NCI-H2081 (cell line): ENCODE results near the gene LRRC4C.
"Not testable (repeated sequence)": the region's sequence is repeated elsewhere in the genome, so short reads cannot be mapped to it uniquely, and the experiment has no call there.

Experiments used
- DNase-seq, 2 experiments: peaks; one replicate each; lab custom pipeline; 2025; lab: John Stamatoyannopoulos, UW

LRRC4C gene

DNA sequence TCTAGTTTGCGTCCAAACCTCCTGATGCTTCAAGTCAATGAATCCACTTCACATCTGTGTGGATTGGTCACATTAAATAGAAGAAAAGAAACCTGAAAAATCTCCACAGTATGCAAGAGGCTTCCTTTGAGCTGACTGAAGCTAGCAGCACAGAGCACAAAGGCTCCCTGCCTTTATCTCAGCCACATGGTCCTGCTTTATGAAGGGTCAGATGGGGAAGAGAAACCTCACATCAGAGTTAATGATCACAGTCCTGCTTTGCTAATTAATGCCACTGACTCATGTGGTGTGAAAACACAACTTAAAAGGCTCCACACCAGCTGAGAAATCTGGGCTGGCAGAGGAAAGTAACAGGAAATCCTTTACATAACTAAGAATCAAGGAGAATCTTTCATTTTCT is 1291.0 kb downstream of the LRRC4C start:
- no peak for DNase-seq

DNA sequence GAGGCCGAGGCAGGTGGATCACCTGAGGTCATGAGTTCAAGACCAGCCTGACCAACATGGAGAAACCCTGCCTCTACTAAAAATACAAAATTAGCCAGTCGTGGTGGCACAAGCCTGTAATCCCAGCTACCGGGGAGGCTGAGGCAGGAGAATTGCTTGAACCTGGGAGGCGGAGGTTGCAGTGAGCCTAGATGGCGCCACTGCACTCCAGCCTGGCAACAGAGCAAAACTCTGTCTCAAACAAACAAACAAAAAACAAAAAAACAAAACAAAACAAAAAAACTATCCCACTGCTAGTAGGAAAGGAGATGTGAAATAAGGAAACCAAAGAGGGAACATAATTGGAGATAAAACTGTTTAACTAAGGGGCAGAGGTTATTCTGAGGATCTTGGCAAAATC is 1291.6 kb downstream of the LRRC4C start:
- not testable (repeated sequence) for DNase-seq

DNA sequence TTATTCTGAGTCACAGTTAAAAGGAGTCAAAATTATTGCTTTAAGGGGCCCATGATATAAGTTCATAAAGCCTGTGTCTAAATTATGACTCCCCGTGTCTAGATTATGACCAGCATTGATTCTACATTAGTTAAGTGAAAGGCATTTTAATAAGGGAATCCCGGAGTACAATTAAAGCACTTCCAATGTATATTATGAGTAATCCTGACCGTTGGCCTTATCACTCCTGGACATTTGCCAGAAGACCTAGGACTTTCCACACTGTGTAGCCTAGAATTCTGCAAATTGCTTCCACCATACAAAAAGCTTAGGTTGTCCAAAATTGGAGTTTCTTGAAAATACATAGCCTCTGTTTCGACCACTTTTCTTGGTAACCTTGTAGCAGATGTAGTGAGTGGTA is 1292.6 kb downstream of the LRRC4C start:
- no peak for DNase-seq

DNA sequence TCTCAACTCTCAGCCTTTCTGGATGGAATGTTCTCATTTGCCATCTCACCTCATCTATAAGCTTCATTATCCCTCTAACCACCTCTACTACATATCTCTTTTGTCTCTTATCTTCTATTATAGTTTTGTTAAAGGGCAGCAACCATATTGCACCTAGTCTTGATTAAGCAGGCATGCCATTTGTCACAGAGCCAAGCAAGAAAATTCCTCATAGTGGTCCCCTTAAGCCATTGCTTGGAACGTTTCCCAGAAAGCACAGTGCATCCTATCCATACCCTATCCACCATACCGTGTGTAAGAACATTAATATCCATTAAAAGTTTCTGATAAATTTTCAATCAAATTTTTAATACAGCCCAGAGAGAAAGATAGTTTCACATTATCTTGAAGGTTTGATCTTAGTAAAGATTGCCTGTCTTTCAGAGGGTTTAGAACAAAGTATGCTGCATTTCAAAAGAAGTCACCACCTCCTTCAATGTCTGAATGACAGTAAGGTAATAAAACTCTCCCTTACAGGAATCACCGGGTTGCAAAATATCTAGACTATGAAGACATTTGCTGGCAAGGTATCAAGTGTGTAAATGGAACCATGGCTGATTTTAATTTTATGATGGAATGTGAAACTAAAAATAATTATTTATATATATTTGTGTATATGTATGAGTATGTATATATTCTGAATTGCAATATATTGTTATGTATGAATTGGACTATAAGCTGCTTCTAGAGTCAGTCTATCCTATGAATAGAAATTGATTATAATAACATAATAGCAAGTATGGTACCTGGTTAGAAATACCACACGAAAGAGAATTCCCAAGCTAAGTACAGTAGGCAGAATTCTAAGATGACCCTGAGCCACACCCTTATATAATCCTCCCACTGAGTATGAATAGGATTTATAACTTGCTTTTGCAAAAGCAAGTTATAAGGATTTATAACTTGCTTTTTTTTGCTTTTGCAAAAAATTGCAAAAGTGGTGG is 1296.3 kb downstream of the LRRC4C start:
- no peak for DNase-seq

DNA sequence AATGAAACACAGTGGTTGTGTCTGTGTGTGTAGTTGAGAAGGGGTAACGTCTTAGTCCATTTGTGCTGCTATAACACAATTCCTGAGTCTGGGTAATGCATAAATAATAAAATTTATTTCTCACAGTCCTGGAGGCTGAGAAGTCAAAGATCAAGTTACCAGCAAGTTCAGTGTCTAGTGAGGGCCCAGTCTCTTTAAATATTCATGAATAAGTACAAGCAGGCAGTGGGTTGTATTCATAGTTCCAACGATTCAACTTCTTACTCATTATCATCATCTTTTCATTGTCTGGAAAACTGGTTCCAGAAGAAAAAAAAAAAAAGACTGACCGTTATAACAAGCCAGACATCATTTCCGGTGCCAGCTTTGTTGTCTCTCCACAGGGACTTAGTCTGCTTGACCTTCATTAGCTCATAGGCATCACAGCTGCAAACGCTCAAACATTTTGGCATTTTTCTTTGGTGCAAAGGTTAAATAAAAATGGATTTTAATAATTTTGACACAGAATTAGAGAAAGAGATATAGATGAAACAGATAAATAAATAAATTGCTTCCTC is 1297.5 kb downstream of the LRRC4C start:
- DNase-seq = peak in 1 of 2 experiments; percentile 2

DNA sequence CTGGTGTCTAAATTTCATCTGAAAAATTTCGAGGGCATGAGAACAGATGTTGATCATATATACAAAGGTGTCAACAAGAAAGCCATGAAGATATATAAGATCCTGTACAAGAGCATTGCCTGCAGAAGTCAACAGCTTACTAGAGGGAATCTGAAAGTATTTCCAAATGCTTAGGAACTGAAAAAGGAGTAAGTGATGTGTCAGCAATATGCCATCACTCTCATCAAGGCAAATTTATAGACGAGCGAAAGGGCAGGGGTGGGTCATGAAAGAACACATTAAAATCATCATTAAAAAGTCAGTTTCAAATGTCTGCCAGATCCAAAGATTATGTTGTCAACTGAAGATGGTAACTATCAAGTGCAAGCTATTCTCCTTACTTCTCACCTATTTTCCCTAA is 1299.0 kb downstream of the LRRC4C start:
- DNase-seq = no peak

DNA sequence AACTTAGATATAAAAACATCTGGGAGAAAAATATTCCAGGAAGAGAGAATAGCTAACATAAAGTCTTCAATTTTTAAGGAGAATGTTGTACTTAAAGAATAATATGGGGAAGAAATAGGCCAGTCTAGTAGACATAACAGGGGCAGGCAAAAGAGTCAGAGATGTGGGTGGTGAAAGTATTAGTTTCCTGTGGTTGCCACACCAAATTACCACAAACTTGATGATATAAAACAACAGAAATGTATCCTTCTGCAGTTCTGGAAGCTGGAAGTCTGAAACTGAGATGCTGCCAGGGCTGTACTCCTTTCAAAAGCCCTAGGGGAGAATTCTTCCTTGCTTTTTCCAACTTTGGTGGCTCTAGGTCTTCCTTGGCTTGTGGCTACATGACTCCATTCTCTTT is 1309.7 kb downstream of the LRRC4C start:
- no peak for DNase-seq

DNA sequence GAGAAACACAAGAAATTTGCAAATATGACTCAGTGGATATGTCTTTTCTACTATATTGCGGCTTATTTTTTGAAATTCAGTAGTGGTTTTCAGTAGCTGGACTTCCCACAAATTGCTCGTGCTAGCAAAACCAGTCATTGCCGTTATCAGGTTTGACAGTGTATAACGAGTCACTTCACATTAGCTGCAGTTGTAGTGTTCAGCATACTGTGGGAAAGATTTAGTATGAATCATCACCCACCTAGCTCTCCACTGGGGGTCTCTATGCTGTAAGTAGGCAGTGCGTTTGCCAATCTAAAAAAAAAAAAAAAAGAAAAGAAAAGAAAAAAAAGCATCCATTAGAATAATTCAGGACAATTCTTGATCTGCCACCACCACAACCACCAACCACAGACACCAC is 1318.9 kb downstream of the LRRC4C start:
- no peak for DNase-seq

DNA sequence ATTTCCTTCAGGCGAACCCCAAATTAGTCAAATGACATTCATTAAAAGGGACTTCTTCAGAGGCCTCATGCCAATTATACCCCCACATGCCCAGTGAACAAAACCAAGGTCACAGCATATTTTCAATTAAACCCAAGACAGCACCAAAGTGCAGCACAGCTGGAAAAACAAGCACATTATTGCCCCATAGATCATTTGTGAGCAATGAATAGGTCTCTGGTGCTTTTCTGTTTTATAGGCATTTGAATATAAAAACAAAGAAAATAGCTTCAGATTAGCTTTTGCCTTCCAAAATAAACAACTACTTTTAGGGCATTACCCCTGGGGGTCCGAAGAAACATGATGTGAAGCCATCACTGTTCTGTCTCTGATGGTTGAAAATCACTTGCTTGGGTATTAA is 1319.9 kb downstream of the LRRC4C start:
- peak in 1 of 2 experiments; percentile 33 for DNase-seq

DNA sequence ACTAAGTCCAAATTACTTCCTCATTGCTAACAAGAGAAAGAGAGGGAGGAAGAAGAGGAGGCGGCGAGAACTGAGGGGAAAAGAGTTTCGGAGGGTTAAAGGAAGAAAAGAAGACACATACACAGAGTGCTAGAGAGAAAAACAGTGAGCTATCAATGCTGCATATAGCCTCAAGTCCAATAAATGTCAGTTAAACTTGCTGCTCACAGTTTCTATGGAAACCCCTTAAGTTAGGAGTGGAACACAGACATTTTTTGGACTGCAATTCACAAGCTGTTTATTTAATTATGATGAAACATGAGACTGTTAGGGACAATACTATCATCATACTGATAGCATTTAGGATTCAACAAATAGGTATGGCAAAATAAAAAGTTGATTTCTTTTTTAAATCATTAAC is 1320.4 kb downstream of the LRRC4C start:
- DNase-seq = peak in 1 of 2 experiments; percentile 21

DNA sequence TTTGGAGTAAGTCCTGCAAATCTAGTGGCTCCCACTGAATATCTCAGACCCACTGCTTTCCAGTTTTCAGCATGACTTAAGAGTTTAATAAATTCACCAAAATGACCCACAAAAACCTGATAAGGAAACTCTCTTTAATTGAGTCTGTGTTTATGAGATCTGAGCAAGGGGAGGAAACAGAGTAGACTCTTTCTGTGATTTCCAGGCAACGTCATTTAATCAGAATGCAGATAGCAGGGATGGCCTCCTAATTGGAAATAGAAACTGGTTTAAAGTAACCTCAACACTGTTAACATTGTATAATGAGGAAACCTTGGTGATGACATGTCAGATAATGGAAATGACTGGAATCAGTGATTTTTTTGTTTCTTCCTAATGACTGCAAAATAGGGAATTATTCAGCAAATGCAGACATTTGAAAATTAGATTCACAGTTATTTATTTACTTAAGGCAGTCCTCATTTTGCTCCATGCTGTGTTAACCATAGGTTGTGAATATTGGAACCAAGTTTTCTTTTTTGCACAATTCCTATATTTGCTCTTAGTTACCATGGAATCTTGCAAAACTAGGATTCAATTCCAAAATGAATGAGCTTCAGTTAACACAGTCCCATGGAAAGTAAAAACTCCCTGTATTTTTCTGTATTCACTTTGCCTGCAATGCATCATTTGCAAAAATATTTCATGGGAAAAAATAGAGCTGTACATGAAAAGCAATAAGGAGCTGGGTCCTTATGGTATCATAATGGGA is 1324.5 kb downstream of the LRRC4C start:
- no peak for DNase-seq

DNA sequence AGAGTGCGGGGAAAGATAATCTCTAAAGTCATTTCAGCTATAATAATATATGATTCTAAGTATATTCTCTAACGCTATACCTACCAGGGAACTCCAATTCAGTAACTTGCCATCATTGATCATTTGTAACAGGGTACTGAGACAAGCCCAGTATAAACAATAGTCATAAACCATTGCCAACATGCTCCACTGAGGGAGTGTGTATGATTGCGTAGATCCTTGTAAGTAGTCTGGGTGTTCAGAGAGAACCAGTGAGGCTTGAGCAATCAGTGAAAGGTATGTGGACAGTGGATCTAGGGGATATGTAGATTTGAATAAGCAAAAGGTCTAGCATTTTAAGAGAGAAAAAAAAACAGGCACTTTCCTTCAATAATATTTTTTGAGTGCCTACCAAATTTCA is 1326.0 kb downstream of the LRRC4C start:
- DNase-seq = no peak

DNA sequence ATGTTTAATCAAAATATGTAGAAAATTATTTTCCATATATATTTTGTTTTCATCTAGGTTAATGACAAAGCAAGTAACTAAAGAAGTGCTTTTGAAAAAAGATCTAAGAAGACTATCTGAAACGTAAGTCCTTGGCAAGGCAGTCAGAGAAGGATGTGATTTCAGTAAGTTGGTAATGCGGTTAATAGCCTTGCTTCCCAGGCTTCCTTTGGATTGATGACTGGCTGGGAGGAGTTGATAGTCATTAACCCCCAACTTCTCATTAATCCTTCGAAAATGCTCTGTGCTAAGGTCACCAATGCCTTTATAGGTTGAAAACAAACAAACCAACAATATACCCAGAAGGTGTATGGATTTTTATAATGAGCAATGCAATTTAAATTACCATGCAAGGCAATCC is 1326.5 kb downstream of the LRRC4C start:
- DNase-seq = no peak

DNA sequence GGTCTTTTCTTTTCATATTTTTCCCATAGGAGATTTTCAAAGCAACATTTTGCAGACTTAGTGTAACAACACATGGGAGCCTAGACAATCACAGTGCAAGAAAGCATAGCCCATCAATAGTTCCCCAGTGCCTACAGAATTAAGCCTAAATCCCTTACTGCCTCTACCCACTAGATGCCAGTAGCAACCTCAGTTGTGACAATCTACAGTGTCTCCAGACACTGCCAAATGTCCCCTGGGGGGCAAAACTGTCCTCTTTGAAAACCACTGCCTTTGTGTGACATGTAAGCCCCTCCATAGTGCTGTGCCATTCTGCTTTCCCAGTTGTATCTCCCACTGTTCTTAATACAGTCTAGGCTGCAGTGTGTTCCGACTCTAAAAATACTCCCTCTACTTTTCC is 1329.0 kb downstream of the LRRC4C start:
- peak in 1 of 2 experiments; percentile 36 for DNase-seq

DNA sequence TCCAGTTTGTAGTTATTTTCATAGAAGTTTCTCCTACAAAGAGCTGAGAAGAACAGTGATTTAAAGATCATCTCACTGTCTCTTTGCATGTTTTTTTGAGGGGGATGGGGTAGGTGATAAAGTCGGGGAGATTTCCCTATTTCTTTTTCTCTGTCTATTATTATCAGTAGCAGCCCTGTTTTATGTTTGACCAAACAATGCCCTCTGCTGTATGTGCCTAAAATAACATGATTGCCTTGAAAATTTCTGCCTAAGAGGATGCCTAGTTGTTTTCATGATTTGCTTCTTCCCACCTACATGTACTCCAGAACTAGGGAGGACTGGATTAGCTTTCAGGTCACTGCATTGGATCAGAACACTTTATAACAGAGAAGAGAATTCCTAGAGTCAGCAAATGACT is 1330.2 kb downstream of the LRRC4C start:
- DNase-seq = peak; percentile 17 to 24

DNA sequence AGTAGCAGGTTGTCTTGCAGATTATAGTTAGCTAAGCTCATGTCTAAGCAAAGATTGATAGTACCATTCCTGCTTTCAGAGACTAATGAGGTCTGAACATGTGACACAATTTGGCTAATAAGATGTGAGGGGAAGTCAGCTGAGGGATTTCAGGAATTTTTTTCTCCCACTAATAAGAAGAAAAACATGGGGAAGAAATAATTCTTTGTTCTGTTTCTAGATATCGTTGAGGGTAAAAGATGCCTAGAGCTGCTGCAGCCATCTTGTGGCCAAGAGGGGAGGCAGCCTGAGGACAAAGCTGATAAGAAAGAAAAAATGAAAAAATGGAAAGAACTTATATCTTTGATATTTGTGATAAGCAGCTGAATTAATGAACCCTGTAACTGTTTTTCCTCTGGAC is 1334.4 kb downstream of the LRRC4C start:
- no peak for DNase-seq

DNA sequence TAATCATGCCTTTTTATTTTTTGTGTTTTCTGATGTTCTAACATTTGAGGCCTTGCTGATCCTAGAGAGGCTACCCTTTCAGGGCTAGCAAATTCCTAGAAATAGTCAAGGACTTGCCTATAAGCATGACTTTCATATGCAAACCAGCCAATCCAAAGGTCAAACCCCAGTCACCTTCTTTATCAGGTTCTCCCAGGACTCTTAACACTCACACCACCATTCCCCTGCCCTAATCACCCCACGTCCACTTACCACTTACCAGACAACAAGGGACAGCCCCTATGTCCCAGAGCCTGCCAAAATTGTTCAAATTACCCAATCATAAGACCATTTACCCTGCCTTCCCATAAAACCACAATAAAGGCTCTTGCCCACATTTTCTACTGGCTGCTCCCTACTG is 1339.8 kb downstream of the LRRC4C start:
- no peak for DNase-seq

DNA sequence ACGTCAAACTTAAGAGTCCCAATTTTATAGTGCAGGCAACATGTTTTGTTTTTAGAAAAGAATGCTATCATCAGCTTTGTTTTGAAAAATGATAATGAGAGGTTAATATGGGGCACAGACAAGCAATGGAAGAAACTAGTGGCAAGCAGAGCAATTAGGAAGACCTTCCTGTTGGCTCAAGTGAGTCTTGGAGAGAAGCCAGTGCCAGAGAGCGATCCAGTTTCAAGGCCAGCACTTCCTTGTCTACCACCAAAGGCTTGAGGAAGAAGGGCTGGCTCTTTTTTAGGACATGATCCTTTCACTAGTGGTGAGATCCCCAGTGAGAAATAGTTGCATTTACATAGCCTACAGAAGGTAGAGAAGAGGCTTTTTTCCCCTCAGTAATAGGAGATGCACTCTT is 1340.7 kb downstream of the LRRC4C start:
- DNase-seq = no peak

DNA sequence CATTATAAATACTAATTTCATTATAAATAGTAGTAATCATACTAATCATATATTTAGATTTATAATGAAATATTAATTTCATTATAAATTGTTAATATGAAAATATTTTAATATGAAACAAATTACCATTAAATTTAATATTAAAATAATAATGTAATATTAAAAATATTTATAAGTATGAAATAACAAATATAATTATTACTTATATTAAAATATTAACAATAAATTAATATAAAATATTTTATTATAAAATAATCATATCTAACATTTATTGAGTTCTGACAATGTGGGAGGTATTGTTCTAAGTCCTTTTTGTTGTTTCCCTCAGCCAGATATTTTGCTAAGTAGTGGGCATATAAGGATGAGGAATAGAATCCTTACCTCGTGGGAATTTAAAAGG is 1341.4 kb downstream of the LRRC4C start:
- no peak for DNase-seq

DNA sequence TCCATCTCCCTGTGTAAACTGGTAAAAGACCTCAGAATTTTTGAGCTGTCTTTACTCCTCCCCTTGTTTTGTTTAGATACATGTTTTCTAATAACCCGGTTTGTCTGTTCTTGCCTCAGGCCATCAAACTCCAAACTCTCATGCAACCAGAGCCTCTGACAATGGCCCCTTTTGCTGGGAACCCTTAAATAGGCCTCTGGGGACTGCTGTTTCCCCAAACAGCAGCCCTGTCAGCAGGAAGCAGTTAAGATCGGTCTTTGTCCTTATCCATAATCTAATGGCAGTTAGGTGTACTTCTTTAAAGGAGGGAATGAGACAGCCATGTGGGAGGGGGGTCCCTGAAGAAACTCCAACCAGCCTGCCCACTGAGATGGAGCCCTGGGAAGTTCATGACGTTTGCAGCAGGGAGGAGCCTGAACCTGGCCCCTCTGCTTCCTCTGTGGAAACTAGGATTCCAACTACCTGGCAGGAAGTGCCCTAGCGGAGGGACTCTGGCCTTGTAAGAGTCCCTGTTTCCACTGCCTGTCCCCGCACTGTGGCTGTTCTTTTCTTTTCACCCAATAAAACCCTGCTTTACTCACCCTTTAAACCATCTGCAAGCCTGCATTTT is 1354.4 kb downstream of the LRRC4C start:
- no peak for DNase-seq

DNA sequence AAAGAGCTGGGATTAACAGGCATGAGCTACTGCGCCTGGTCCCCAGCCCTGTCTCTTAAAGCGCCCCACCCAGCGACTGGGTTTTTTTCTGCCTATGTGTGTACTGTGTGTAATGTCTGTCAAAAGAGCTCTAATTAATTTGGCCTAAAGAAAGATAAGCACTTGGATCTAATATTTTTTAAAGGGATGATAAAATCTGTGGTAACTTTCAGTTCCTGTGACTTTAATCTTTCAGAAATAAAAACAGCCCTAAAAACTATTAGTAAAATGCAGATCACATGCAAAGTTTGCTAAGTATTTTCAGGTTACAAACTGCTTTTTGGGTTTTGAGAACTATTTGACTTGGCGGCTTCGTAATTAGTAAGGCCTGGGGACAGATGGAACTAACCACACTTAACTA is 1358.7 kb downstream of the LRRC4C start:
- DNase-seq = no peak

DNA sequence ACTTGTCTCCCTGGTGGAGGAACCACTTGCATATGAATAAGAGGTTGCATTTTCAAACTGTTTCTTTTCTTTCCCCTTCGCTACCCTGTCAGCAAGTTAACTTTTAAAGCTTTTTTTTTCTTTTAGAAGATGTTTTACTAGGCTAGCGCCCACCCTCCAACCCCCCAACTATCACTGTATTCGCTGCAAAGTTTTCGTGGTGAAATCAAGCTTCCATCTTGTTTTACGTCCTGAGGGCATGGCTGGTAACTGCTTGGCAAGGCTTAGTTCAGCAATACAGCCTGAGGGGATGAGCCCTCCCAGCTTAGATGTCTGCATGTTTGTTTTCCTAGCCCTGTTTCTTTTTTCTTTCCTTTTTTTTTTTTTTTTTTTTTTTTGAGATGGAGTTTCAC is 1359.3 kb downstream of the LRRC4C start:
- no peak for DNase-seq
